ENCODE data around the gene ENDOU. TPM values are rescaled to one million over a fixed set of nuclear protein-coding genes. Genes with fewer than 3 reads are reported as not detected.

The ENDOU gene
- total and polyA plus RNA-seq, 5 experiments from 2014 or later, result not detected

- peak overlapping the region in 1 of 10 donors; percentile 20 for H3K27ac Mint-ChIP-seq
These were observed 21.2 kb upstream of the ENDOU start for GRCh38 chr12:47746523-47746922.

GRCh38 chr12:47746073-47746472 is 20.8 kb upstream of the ENDOU start:
- POLR2A ChIA-PET, result interaction anchor here (0.6 kb wide), 1 partner anchor 15 kb away, joined by 3 read pairs; no protein-coding TSS in a partner anchor
- no peaks in the 10 kb centered on the region for H3K9me3 Mint-ChIP-seq
- ATAC-seq (no peak), DNase-seq (no peak)
- no peaks in the 10 kb centered on the region for H3K36me3 Mint-ChIP-seq
- no peak overlapping the region for H3K4me3 Mint-ChIP-seq
- peaks cover 0 to 4% (median 0%) of the 10 kb centered on the region in 5 donors for H3K27me3 Mint-ChIP-seq
- peak overlapping the region in 1 of 10 donors; percentile 48 for H3K27ac Mint-ChIP-seq
- peaks cover 15 to 37% (median 29%) of the 10 kb centered on the region in 4 donors for H3K4me1 Mint-ChIP-seq

More at GRCh38 chr12:47746523-47746922, 21.2 kb upstream of the ENDOU start:
- Mint-ChIP-seq H3K4me3 (no peak overlapping the region), H3K36me3 (no peaks in the 10 kb centered on the region), H3K4me1 (peaks cover 12 to 33% (median 25%) of the 10 kb centered on the region in 4 donors), H3K27me3 (peaks cover 0 to 4% (median 0%) of the 10 kb centered on the region in 5 donors), H3K9me3 (no peaks in the 10 kb centered on the region)
- ATAC-seq (no peak), DNase-seq (no peak)
- POLR2A ChIA-PET, result interaction anchor here (0.6 kb wide), 1 partner anchor 88 kb away, joined by 3 read pairs; no protein-coding TSS in a partner anchor

GRCh38 chr12:47745485-47746041 is 20.3 kb upstream of the ENDOU start:
- DNase-seq, result no peak
- Mint-ChIP-seq H3K9me3 (no peaks in the 10 kb centered on the region), H3K4me1 (peaks cover 16 to 42% (median 34%) of the 10 kb centered on the region in 4 donors), H3K27me3 (peaks cover 0 to 4% (median 0%) of the 10 kb centered on the region in 5 donors), H3K4me3 (no peak overlapping the region), H3K27ac (peak overlapping the region in 2 of 10 donors; percentile 48 to 73), H3K36me3 (no peaks in the 10 kb centered on the region)
- no peak for ATAC-seq
- POLR2A ChIA-PET, result interaction anchor here (0.6 to 2.6 kb wide), 3 partner anchors 15 to 32 kb away, joined by 3 to 10 read pairs (median 4); no protein-coding TSS in a partner anchor

- no peak overlapping the region for H3K4me3 Mint-ChIP-seq
- peak overlapping the region in 2 of 10 donors; percentile 11 to 27 for H3K27ac Mint-ChIP-seq
- H3K9me3 Mint-ChIP-seq, result no peaks in the 10 kb centered on the region
- peaks cover 21 to 49% (median 41%) of the 10 kb centered on the region in 4 donors for H3K4me1 Mint-ChIP-seq
- ATAC-seq, result no peak
- peaks cover 0 to 2% (median 0%) of the 10 kb centered on the region in 5 donors for H3K27me3 Mint-ChIP-seq
- no peaks in the 10 kb centered on the region for H3K36me3 Mint-ChIP-seq
- POLR2A ChIA-PET, result interaction anchor here (0.5 to 4.3 kb wide), 5 partner anchors 22 to 709 kb away, joined by 4 to 19 read pairs (median 10); partner anchors contain the start of gene SLC48A1
- no peak for DNase-seq
These were observed 19.6 kb upstream of the ENDOU start for GRCh38 chr12:47744778-47745436.

- Mint-ChIP-seq H3K4me3 (no peak overlapping the region), H3K27ac (no peak overlapping the region), H3K4me1 (peaks cover 26 to 57% (median 48%) of the 10 kb centered on the region in 4 donors), H3K27me3 (no peaks in the 10 kb centered on the region), H3K9me3 (peaks cover 0 to 2% (median 0%) of the 10 kb centered on the region in 9 donors), H3K36me3 (no peaks in the 10 kb centered on the region)
- peak; percentile 40 to 84 (median 58) for DNase-seq
- peak; percentile 52 for ATAC-seq
- POLR2A ChIA-PET, result interaction anchor here (0.8 to 4.3 kb wide), 9 partner anchors 11 to 94 kb away, joined by 3 to 19 read pairs (median 4); partner anchors contain the start of gene SLC48A1
These were observed 18.8 kb upstream of the ENDOU start for GRCh38 chr12:47744005-47744651.

- Mint-ChIP-seq H3K27me3 (no peaks in the 10 kb centered on the region), H3K36me3 (no peaks in the 10 kb centered on the region), H3K4me3 (peak overlapping the region in 1 of 10 donors; percentile 14), H3K9me3 (peaks cover 0 to 2% (median 0%) of the 10 kb centered on the region in 9 donors), H3K27ac (peak overlapping the region in 2 of 10 donors; percentile 37 to 56), H3K4me1 (peaks cover 24 to 64% (median 52%) of the 10 kb centered on the region in 4 donors)
- POLR2A ChIA-PET, result interaction anchor here (0.9 to 4.3 kb wide), 10 partner anchors 10 to 95 kb away, joined by 3 to 22 read pairs (median 8); partner anchors contain the start of genes RAPGEF3 and SLC48A1
- no peak for ATAC-seq
- no peak for DNase-seq
These were observed 18.1 kb upstream of the ENDOU start for GRCh38 chr12:47743311-47743860.

- H3K4me3 Mint-ChIP-seq, result peak overlapping the region in 2 of 10 donors; percentile 33 to 45
These were observed 17.0 kb upstream of the ENDOU start for GRCh38 chr12:47742253-47742825.

GRCh38 chr12:47741340-47741703 is 16.0 kb upstream of the ENDOU start:
- DNase-seq (peak; percentile 52 to 93 (median 78)), ATAC-seq (peak; percentile 80 to 83)
- peak overlapping the region; percentile 1 to 61 (median 46) for H3K4me3 Mint-ChIP-seq
- H3K4me1 Mint-ChIP-seq, result peaks cover 26 to 79% (median 48%) of the 10 kb centered on the region in 4 donors
- no peaks in the 10 kb centered on the region for H3K36me3 Mint-ChIP-seq
- peaks cover 0 to 2% (median 0%) of the 10 kb centered on the region in 9 donors for H3K9me3 Mint-ChIP-seq
- POLR2A ChIA-PET, result interaction anchor here (1.0 to 4.3 kb wide), 10 partner anchors 10 to 1370 kb away, joined by 3 to 22 read pairs (median 6); partner anchors contain the start of genes LMBR1L, RAPGEF3, RPAP3 and SLC48A1
- no peaks in the 10 kb centered on the region for H3K27me3 Mint-ChIP-seq
- H3K27ac Mint-ChIP-seq, result peak overlapping the region; percentile 4 to 91 (median 54)

More at GRCh38 chr12:47742253-47742825, 17.0 kb upstream of the ENDOU start:
- H3K9me3 Mint-ChIP-seq, result peaks cover 0 to 2% (median 0%) of the 10 kb centered on the region in 9 donors
- no peaks in the 10 kb centered on the region for H3K36me3 Mint-ChIP-seq
- DNase-seq (peak; percentile 40 to 79 (median 62)), ATAC-seq (peak in 1 of 2 donors; percentile 26)
- peak overlapping the region in 1 of 10 donors; percentile 36 for H3K27ac Mint-ChIP-seq
- peaks cover 26 to 73% (median 51%) of the 10 kb centered on the region in 4 donors for H3K4me1 Mint-ChIP-seq
- POLR2A ChIA-PET, result interaction anchor here (0.6 to 4.3 kb wide), 12 partner anchors 9 to 98 kb away, joined by 3 to 22 read pairs (median 6); partner anchors contain the start of genes RAPGEF3, RPAP3 and SLC48A1
- H3K27me3 Mint-ChIP-seq, result no peaks in the 10 kb centered on the region

- H3K36me3 Mint-ChIP-seq, result no peaks in the 10 kb centered on the region
These were observed 15.5 kb upstream of the ENDOU start for GRCh38 chr12:47740606-47741339.

GRCh38 chr12:47739979-47740378 is 14.7 kb upstream of the ENDOU start:
- H3K27me3 Mint-ChIP-seq, result no peaks in the 10 kb centered on the region
- H3K9me3 Mint-ChIP-seq, result peaks cover 0 to 2% (median 0%) of the 10 kb centered on the region in 9 donors
- DNase-seq, result no peak
- H3K4me1 Mint-ChIP-seq, result peaks cover 29 to 77% (median 48%) of the 10 kb centered on the region in 4 donors
- H3K4me3 Mint-ChIP-seq, result peak overlapping the region in 4 of 10 donors; percentile 28 to 51 (median 36)
- H3K36me3 Mint-ChIP-seq, result no peaks in the 10 kb centered on the region
- ATAC-seq, result no peak
- POLR2A ChIA-PET, result interaction anchor here (0.6 to 3.2 kb wide), 5 partner anchors 8 to 341 kb away, joined by 3 to 22 read pairs (median 4); partner anchors contain the start of gene RAPGEF3
- H3K27ac Mint-ChIP-seq, result peak overlapping the region in 5 of 10 donors; percentile 9 to 86 (median 32)

More at GRCh38 chr12:47740606-47741339, 15.5 kb upstream of the ENDOU start:
- no peaks in the 10 kb centered on the region for H3K27me3 Mint-ChIP-seq
- POLR2A ChIA-PET, result interaction anchor here (0.8 to 4.3 kb wide), 11 partner anchors 9 to 1370 kb away, joined by 3 to 22 read pairs (median 5); partner anchors contain the start of genes LMBR1L, RAPGEF3, RPAP3 and SLC48A1
- H3K4me1 Mint-ChIP-seq, result peaks cover 28 to 79% (median 48%) of the 10 kb centered on the region in 4 donors
- no peak for ATAC-seq
- no peak for DNase-seq
- H3K9me3 Mint-ChIP-seq, result peaks cover 0 to 2% (median 0%) of the 10 kb centered on the region in 9 donors
- peak overlapping the region in 9 of 10 donors; percentile 36 to 61 (median 49) for H3K4me3 Mint-ChIP-seq
- peak overlapping the region; percentile 4 to 91 (median 54) for H3K27ac Mint-ChIP-seq
